ENCODE results near the gene IQCB1. TPM values are rescaled to one million over a fixed set of nuclear protein-coding genes. Genes with fewer than 3 reads are reported as not detected.

The IQCB1 gene
- polyA plus RNA-seq, 3 donors: 6.0 to 27.7 (median 7.5) TPM

DNA sequence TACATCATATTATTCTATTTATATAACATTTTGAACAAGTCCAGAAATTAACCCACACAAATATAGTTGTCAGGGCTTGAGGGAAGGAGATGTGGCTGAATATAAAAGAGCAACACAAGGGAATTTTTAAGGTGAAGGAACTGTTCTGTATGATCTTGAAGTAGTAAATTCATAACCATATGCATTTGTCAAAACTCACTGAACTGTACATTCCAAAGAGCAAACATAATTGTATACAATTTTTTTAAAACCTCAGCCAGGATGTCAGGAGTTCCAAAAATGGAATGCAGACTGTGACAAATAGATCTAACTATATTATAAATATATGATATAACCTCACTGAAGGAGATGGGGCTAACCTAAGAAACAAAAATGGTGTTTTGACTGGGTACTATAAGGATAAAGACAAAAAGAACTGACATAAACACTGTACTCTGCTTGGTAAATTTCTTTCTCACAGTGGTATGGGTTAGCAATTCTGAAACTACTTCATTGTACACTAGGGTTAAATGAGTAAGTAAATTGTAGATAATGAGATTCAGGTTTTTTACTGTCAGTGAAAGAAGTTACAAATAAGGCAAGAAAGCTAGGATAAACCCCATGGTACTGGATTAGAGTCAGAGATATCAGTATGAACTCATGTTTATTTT is 99.7 kb downstream of the IQCB1 start:
- TF ChIP-seq, protein P1, sequence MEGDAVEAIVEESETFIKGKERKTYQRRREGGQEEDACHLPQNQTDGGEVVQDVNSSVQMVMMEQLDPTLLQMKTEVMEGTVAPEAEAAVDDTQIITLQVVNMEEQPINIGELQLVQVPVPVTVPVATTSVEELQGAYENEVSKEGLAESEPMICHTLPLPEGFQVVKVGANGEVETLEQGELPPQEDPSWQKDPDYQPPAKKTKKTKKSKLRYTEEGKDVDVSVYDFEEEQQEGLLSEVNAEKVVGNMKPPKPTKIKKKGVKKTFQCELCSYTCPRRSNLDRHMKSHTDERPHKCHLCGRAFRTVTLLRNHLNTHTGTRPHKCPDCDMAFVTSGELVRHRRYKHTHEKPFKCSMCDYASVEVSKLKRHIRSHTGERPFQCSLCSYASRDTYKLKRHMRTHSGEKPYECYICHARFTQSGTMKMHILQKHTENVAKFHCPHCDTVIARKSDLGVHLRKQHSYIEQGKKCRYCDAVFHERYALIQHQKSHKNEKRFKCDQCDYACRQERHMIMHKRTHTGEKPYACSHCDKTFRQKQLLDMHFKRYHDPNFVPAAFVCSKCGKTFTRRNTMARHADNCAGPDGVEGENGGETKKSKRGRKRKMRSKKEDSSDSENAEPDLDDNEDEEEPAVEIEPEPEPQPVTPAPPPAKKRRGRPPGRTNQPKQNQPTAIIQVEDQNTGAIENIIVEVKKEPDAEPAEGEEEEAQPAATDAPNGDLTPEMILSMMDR (IDR thresholded peaks at IDR 0.05): no peak
- Mint-ChIP-seq H3K36me3 (peaks cover 20 to 32% of the 10 kb centered on the region in 2 donors), H3K9me3 (peaks cover 0 to 2% (median 0%) of the 10 kb centered on the region in 7 donors), H3K27me3 (ENCODE audit: low read depth in 3 of 3) (no peaks in the 10 kb centered on the region), H3K4me3 (no peak overlapping the region), H3K4me1 (peaks cover 3% of the 10 kb centered on the region), H3K27ac (no peak overlapping the region)
- no peaks in the 10 kb centered on the region for H3K27me3 ChIP-seq (ENCODE audit: control insufficient read depth in 2 of 2, insufficient read depth in 2 of 2, low read length in 2 of 2)
- no peak overlapping the region for H3K9ac ChIP-seq (ENCODE audit: insufficient read depth, low read length, poor library complexity, severe bottlenecking)
- H3K4me2 ChIP-seq (replicated peaks; ENCODE audit: extremely low read depth, low read length, poor library complexity, severe bottlenecking): no peak overlapping the region
- no peaks in the 10 kb centered on the region for H3K9me3 ChIP-seq (replicated peaks in 1 of 2; ENCODE audit: control insufficient read depth in 1 of 2, insufficient read depth in 1 of 2, low read length in 2 of 2)
- peaks cover 49% of the 10 kb centered on the region for H4K20me1 ChIP-seq (ENCODE audit: insufficient read depth, low read length)
- H3K4me1 ChIP-seq (ENCODE audit: control insufficient read depth in 1 of 2, insufficient read depth in 2 of 2, low read length in 2 of 2): no peaks in the 10 kb centered on the region
- no peak for DNase-seq
- H2AFZ ChIP-seq (ENCODE audit: insufficient read depth, low read depth, low read length, poor library complexity, severe bottlenecking): no peak overlapping the region
- intact Hi-C loops (cut with micrococcal nuclease): no loop called here
- H3K36me3 ChIP-seq (replicated peaks in 1 of 2; ENCODE audit: control insufficient read depth in 1 of 2, insufficient read depth in 2 of 2, low read length in 2 of 2): peaks cover 5 to 28% of the 10 kb centered on the region in 2 donors
- no peak overlapping the region for H3K27ac ChIP-seq (ENCODE audit: low read depth in 1 of 2, low read length in 2 of 2)
- H3K79me2 ChIP-seq (ENCODE audit: insufficient read depth, low read length): peaks cover 84% of the 10 kb centered on the region
- no peak overlapping the region for H3K4me3 ChIP-seq (replicated peaks in 1 of 3; ENCODE audit: low read depth in 2 of 3, low read length in 3 of 3)

DNA sequence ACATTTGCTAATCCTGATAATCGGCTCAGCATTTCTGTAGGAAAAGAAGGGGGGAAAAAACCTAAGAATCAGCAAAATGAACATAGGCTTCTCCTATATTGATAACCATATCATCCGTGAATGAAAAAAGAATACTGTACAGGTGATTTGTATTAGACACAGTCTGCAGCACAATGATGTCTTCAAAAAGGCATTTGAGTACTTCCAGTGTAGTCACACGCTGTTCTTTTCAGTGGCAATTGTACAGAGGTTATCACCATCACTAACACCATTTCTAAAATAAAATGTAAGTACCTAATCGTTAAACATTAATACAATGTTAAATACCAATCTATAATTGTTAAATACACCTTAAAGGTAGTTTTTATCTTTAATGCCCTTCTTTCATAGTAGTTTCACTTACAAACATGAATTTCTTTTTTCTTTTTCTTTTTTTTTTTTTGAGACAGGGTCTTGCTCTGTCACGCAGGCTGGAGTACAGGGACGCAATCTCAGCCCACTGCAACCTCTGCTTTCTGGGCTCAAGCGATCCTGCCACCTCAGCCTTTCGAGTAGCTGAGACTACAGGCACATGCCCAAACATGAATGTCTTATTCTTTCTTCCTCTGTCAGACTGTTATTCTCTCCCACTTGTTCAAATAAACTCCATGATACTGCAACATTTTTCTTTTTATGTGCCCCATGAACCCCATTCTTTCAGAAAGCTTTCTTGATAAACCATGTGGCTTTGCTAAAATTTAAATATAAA is 103.7 kb downstream of the IQCB1 start:
- H3K9me3 ChIP-seq (replicated peaks in 1 of 2; ENCODE audit: control insufficient read depth in 1 of 2, insufficient read depth in 1 of 2, low read length in 2 of 2): no peaks in the 10 kb centered on the region
- no peak overlapping the region for H3K4me2 ChIP-seq (replicated peaks; ENCODE audit: extremely low read depth, low read length, poor library complexity, severe bottlenecking)
- H3K27me3 ChIP-seq (ENCODE audit: control insufficient read depth in 2 of 2, insufficient read depth in 2 of 2, low read length in 2 of 2): no peaks in the 10 kb centered on the region
- 100% methylated on average over 4 of the region's 8 CpGs for WGBS (ENCODE audit: insufficient coverage)
- H3K79me2 ChIP-seq (ENCODE audit: insufficient read depth, low read length): peaks cover 46% of the 10 kb centered on the region
- H3K36me3 Mint-ChIP-seq: peaks cover 34 to 45% of the 10 kb centered on the region in 2 donors
- no peak for DNase-seq
- no peak overlapping the region for H2AFZ ChIP-seq (ENCODE audit: insufficient read depth, low read depth, low read length, poor library complexity, severe bottlenecking)
- no peak overlapping the region for H3K4me3 Mint-ChIP-seq
- H3K36me3 ChIP-seq (replicated peaks in 1 of 2; ENCODE audit: control insufficient read depth in 1 of 2, insufficient read depth in 2 of 2, low read length in 2 of 2): peaks cover 33 to 50% of the 10 kb centered on the region in 2 donors
- H3K4me3 ChIP-seq (replicated peaks in 1 of 3; ENCODE audit: low read depth in 2 of 3, low read length in 3 of 3): no peak overlapping the region
- TF ChIP-seq, protein P1 (IDR thresholded peaks at IDR 0.05): no peak
- H4K20me1 ChIP-seq (ENCODE audit: insufficient read depth, low read length): peaks cover 24% of the 10 kb centered on the region
- intact Hi-C loops (cut with micrococcal nuclease): no loop called here
- H3K27ac ChIP-seq (ENCODE audit: low read depth in 1 of 2, low read length in 2 of 2): no peak overlapping the region
- no peak overlapping the region for H3K27ac Mint-ChIP-seq
- no peaks in the 10 kb centered on the region for H3K4me1 ChIP-seq (ENCODE audit: control insufficient read depth in 1 of 2, insufficient read depth in 2 of 2, low read length in 2 of 2)
- no peaks in the 10 kb centered on the region for H3K27me3 Mint-ChIP-seq (ENCODE audit: low read depth in 3 of 3)
- H3K9ac ChIP-seq (ENCODE audit: insufficient read depth, low read length, poor library complexity, severe bottlenecking): no peak overlapping the region
- no peaks in the 10 kb centered on the region for H3K9me3 Mint-ChIP-seq
- no peaks in the 10 kb centered on the region for H3K4me1 Mint-ChIP-seq
